ENCODE data around the gene OR5K4. TPM values are rescaled to one million over a fixed set of nuclear protein-coding genes. Genes with fewer than 3 reads are reported as not detected.

The OR5K4 gene, protein sequence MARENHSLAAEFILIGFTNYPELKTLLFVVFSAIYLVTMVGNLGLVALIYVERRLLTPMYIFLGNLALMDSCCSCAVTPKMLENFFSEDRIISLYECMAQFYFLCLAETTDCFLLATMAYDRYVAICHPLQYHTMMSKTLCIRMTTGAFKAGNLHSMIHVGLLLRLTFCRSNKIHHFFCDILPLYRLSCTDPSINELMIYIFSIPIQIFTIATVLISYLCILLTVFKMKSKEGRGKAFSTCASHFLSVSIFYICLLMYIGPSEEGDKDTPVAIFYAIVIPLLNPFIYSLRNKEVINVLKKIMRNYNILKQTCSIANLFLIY
- total RNA-seq = not detected in 2 replicates

DNA sequence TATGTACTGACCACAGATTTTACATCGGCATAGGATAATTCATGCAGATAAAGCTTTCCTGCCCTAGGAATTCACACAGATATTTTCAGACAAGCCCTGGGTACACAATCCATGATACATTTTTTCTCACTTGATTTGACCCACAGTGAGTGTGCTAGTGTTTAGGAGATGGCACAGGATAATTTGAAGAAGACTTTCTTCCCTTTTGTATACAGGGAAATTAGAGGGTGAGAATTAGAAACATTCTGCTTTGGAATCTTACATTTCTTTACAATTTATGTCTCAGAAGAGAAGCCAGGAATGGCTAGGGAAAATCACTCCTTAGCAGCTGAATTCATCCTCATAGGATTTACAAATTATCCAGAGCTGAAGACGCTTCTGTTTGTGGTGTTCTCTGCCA is at the start of gene OR5K4:
Gene OR5K4 (plus strand): TSS at position 301 of the 400 bp plus-strand sequence. CDS start 0 bp downstream, at position 301.

DNA sequence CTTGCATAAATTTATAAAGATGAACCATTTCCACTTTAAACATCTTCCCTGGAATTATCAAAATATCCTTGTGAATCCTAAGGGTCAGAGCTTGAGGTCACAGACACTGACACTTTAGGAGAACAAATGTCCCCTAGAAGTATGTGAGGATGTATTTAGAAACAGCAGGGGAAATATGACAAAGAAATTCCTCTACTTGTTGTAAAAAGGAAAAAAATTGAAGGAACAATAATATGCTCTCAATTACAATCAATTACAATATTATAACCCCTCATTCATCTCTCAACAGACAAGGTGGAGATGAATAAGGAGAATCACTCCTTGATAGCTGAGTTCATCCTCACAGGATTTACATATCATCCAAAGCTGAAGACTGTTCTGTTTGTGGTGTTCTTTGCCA is 36.7 kb downstream of the OR5K4 start, which contains the start of gene OR5K3:
Gene OR5K3 (plus strand): TSS at position 301 of the 400 bp plus-strand sequence. CDS start 0 bp downstream, at position 301.

Other genes with a start within 250 kb of the OR5K4 start
- not detected in 2 replicates for gene OR5H1, start 223.1 kb upstream of the OR5K4 start, total RNA-seq
- not detected in 2 replicates for gene OR5H14, start 206.4 kb upstream of the OR5K4 start, total RNA-seq
- gene OR5H15, start 187.2 kb upstream of the OR5K4 start, total RNA-seq = not detected in 2 replicates
- not detected in 2 replicates for gene OR5H6, start 89.6 kb upstream of the OR5K4 start, total RNA-seq
- gene OR5H2, start 71.3 kb upstream of the OR5K4 start, total RNA-seq = not detected in 2 replicates
- gene OR5K3, start 36.8 kb downstream of the OR5K4 start, total RNA-seq = not detected in 2 replicates
- not detected in 2 replicates for gene OR5K1, start 109.3 kb downstream of the OR5K4 start, total RNA-seq
- not detected in 2 replicates for gene OR5K2, start 143.8 kb downstream of the OR5K4 start, total RNA-seq
- gene CLDND1, start 169.0 kb downstream of the OR5K4 start, total RNA-seq = 62.6 and 83.1 TPM in 2 replicates
- gene GPR15, start 178.1 kb downstream of the OR5K4 start, total RNA-seq = not detected in 2 replicates
- 19.9 and 30.4 TPM in 2 replicates for gene CPOX, start 239.8 kb downstream of the OR5K4 start, total RNA-seq